Activated T-helper 2 cell treated with anti-CD3 and anti-CD28 coated beads, Interferon-gamma antibody, Interleukin-2, Interleukin-4, amounts not matched to agents 10 μg/mL and 5 μg/mL and 100 μg/mL, durations not matched to agents 14 hours and 24 hours and 36 hours (primary cell): ENCODE measurements around the gene ACTL8. TPM values are rescaled to one million over a fixed set of nuclear protein-coding genes. Genes with fewer than 3 reads are reported as not detected.

Experiments
- DNase-seq: peaks from one replicate; pipeline ENCODE4 v3.0.0; 2021; ENCODE audit warnings: low spot score
- H3K27ac Mint-ChIP-seq: one replicate; pipeline ENCODE4 v1.8.0; 2021; ENCODE audit warnings: mixed read lengths
- H3K27me3 Mint-ChIP-seq: one replicate; pipeline ENCODE4 v1.8.0; 2021; ENCODE audit warnings: low read depth, mixed read lengths
- H3K36me3 Mint-ChIP-seq: one replicate; pipeline ENCODE4 v1.8.0; 2021; ENCODE audit warnings: low read depth, mixed read lengths
- H3K4me1 Mint-ChIP-seq: one replicate; pipeline ENCODE4 v1.8.0; 2021; ENCODE audit warnings: low read depth, mixed read lengths
- H3K4me3 Mint-ChIP-seq: one replicate; pipeline ENCODE4 v1.8.0; 2021; ENCODE audit warnings: low read depth, mild to moderate bottlenecking, moderate library complexity, mixed read lengths
- H3K9me3 Mint-ChIP-seq: one replicate; pipeline ENCODE4 v1.8.0; 2021; ENCODE audit warnings: mixed read lengths
- intact Hi-C: fragments of 100-400 bp; cut with micrococcal nuclease; formaldehyde crosslinking; loops from one replicate; pipeline ENCODE4 v1.15.1; 2023
- total RNA-seq: library from RNA; stranded (reverse); gene quantifications from 2 replicates; pipeline ENCODE4 v1.2.3, GENCODE V29; 2022

ACTL8 gene
- total RNA-seq, 1 donor from 2014 or later, result not detected

DNA sequence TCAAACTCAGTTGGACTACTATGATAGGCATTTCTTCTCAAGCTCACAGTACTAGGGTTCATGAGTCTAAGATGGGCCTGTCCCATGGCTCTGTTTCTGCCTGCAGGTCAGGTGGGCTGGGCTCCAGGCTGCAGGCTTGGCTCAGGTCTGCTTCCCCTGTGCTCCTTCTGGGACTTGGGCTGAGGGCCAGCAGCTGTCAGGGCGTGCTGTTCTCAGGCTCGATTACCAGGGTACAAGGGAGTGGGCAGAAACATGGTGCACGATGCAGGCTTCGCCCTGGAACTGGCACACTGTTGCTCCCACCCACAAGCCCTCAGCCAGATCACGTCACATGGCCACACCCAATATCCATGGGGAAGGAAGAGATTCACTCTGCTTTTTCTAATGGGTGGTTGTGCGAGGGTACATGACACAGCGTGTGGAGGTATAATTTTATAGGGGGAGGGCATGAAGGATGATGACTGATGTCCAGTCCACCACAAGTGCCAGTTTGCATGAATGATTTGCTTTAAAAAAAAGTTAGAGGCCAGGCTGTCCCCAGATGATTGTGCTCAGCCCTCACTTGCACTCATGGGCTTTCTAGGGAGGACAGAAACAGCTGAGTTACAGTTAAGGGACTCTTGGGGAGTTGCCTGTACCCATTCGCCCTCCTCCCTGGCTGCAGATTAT is 118.0 kb downstream of the ACTL8 start:
- Mint-ChIP-seq H3K9me3 (no peaks in the 10 kb centered on the region), H3K4me3 (no peak overlapping the region), H3K27me3 (no peaks in the 10 kb centered on the region), H3K27ac (no peak overlapping the region), H3K36me3 (no peaks in the 10 kb centered on the region), H3K4me1 (no peaks in the 10 kb centered on the region)
- intact Hi-C loops, result no loop called here
- DNase-seq, result no peak

- Mint-ChIP-seq H3K4me3 (no peak overlapping the region), H3K36me3 (no peaks in the 10 kb centered on the region), H3K4me1 (no peaks in the 10 kb centered on the region), H3K27ac (no peak overlapping the region), H3K27me3 (no peaks in the 10 kb centered on the region), H3K9me3 (no peaks in the 10 kb centered on the region)
- intact Hi-C loops, result no loop called here
- no peak for DNase-seq
Measured at GRCh38 chr1:17874231-17874630, 119.1 kb downstream of the ACTL8 start.

DNA sequence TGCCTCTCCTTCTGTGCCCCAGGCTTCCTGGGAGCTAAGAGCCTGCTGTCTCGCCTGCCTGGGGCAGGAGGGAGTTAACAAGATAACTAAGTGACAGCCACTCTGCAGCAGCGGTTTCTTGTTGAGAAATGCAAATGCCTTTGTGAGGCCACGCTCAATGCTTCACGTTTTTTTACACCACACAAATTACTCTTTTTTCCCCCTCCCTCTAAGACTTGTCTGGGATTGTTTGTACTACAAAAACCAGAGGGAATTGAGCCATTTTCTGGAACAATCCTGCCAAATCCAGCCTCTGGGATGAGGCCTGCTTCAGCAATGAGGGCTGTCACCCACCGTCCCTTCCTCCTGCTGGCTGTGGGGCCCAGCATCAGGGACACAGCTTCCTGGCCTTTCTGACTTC is 119.6 kb downstream of the ACTL8 start:
- Mint-ChIP-seq H3K4me3 (no peak overlapping the region), H3K27me3 (no peaks in the 10 kb centered on the region), H3K27ac (no peak overlapping the region), H3K9me3 (no peaks in the 10 kb centered on the region), H3K36me3 (no peaks in the 10 kb centered on the region), H3K4me1 (no peaks in the 10 kb centered on the region)
- intact Hi-C loops, result no loop called here
- no peak for DNase-seq

GRCh38 chr1:17875171-17875881 is 120.2 kb downstream of the ACTL8 start:
- Mint-ChIP-seq H3K36me3 (no peaks in the 10 kb centered on the region), H3K4me3 (no peak overlapping the region), H3K27me3 (no peaks in the 10 kb centered on the region), H3K27ac (no peak overlapping the region), H3K4me1 (no peaks in the 10 kb centered on the region), H3K9me3 (no peaks in the 10 kb centered on the region)
- no peak for DNase-seq
- intact Hi-C loops, result no loop called here

DNA sequence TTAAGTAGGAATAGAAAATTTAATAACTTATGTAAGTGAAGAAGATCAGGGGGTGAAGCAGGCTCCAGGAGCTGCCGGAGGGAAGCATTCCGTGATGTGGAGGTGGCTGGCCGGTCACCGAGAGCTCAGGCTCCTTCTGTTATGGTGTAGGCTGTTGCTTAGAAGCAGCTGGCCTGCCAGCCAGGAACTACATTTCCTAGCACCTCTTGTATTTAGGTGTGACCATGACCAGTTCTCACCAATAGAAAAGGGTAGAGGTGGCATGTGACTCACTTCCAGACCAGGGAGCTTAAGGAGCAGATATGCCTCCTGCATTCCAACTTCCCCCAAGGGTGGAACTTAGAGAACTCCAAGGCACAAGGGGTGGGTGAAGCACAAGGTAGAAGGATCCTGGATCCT is 120.7 kb downstream of the ACTL8 start:
- H3K4me1 Mint-ChIP-seq, result no peaks in the 10 kb centered on the region
- no peak for DNase-seq
- H3K27me3 Mint-ChIP-seq, result no peaks in the 10 kb centered on the region
- intact Hi-C loops, result no loop called here
- no peak overlapping the region for H3K4me3 Mint-ChIP-seq
- no peaks in the 10 kb centered on the region for H3K9me3 Mint-ChIP-seq
- no peak overlapping the region for H3K27ac Mint-ChIP-seq
- no peaks in the 10 kb centered on the region for H3K36me3 Mint-ChIP-seq

Other genes with a start within 250 kb of the ACTL8 start
- gene ARHGEF10L, start 215.6 kb upstream of the ACTL8 start, total RNA-seq, result 0.05 TPM in 1 of 2 replicates, not detected in the other